ENCODE data around the gene RRBP1.

RRBP1 gene

DNA sequence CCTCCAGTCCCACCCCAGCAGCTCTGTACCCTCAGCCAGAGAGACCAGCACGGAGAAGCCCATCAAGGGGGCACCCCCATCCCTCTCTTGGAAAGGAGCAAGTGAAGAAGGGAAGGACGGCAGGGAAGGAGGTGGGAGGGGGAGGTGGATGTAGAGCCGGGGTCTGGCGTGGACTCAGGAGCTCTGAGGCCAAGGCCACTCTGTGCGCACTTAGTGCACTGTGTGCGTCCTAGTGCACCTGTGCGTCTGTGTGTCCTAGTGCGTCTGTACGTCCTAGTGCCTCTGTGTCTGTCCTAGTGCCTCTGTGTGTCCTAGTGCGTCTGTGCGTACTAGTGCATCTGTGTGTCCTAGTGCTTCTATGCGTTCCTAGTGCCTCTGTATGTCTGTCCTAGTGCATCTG is 58.0 kb downstream of the RRBP1 start:
- Histone ChIP-seq H3K4me3 (replicated peaks; ENCODE audit: insufficient read depth, low read length) (no peak overlapping the region), H3K27me3 (ENCODE audit: insufficient read depth, poor library complexity, severe bottlenecking) (no peaks in the 10 kb centered on the region), H3K27ac (replicated peaks) (no peak overlapping the region)
- no peak for DNase-seq (ENCODE audit: low read depth in 1 of 2, low spot score in 1 of 2)
- no peak for TF ChIP-seq POLR2AphosphoS5 (IDR thresholded peaks at IDR 0.05; ENCODE audit: low read depth)

DNA sequence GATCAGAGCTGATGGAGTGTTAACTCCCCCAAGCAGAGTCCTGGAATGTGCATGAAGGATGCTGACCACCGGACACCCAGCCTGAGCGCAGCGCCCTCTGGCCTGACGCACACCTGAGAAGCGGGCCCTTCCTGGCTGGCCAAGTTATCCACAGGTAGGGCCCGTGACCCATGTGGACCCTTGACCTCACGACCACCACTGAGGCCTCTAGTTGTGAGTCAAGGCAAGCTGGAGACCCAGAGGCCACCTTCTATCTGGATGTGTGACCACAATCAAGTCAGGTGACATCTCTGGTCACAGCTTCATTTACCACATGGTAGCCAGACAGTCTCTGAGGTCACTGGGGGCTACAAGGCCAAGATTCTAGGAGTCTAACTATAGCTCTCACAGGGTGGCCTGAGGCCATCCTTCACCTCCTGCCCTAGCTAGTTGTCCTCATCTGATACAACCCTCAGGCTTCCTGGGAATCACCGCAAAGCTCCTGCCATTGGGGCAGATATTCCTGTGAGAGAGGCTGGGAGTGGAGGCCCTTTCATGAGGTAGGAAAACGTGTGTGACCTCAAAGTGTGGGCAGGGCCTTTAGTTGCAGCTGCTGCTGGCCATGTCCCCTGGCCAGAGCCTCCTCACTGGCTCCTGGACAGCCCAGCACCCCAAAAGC is 59.1 kb downstream of the RRBP1 start:
- Histone ChIP-seq H3K27me3 (ENCODE audit: insufficient read depth, poor library complexity, severe bottlenecking) (no peaks in the 10 kb centered on the region), H3K27ac (replicated peaks) (no peak overlapping the region), H3K4me3 (replicated peaks; ENCODE audit: insufficient read depth, low read length) (no peak overlapping the region)
- TF ChIP-seq, protein P1, sequence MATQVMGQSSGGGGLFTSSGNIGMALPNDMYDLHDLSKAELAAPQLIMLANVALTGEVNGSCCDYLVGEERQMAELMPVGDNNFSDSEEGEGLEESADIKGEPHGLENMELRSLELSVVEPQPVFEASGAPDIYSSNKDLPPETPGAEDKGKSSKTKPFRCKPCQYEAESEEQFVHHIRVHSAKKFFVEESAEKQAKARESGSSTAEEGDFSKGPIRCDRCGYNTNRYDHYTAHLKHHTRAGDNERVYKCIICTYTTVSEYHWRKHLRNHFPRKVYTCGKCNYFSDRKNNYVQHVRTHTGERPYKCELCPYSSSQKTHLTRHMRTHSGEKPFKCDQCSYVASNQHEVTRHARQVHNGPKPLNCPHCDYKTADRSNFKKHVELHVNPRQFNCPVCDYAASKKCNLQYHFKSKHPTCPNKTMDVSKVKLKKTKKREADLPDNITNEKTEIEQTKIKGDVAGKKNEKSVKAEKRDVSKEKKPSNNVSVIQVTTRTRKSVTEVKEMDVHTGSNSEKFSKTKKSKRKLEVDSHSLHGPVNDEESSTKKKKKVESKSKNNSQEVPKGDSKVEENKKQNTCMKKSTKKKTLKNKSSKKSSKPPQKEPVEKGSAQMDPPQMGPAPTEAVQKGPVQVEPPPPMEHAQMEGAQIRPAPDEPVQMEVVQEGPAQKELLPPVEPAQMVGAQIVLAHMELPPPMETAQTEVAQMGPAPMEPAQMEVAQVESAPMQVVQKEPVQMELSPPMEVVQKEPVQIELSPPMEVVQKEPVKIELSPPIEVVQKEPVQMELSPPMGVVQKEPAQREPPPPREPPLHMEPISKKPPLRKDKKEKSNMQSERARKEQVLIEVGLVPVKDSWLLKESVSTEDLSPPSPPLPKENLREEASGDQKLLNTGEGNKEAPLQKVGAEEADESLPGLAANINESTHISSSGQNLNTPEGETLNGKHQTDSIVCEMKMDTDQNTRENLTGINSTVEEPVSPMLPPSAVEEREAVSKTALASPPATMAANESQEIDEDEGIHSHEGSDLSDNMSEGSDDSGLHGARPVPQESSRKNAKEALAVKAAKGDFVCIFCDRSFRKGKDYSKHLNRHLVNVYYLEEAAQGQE (IDR thresholded peaks at IDR 0.05; ENCODE audit: insufficient replicate concordance, low read depth) = no peak
- TF ChIP-seq POLR2AphosphoS5 (IDR thresholded peaks at IDR 0.05; ENCODE audit: low read depth) (no peak), GABPA (IDR thresholded peaks at IDR 0.05; ENCODE audit: low read depth) (no peak), SPI1 (IDR thresholded peaks at IDR 0.05; ENCODE audit: borderline replicate concordance, low read depth) (no peak)
- TF ChIP-seq, protein P2, sequence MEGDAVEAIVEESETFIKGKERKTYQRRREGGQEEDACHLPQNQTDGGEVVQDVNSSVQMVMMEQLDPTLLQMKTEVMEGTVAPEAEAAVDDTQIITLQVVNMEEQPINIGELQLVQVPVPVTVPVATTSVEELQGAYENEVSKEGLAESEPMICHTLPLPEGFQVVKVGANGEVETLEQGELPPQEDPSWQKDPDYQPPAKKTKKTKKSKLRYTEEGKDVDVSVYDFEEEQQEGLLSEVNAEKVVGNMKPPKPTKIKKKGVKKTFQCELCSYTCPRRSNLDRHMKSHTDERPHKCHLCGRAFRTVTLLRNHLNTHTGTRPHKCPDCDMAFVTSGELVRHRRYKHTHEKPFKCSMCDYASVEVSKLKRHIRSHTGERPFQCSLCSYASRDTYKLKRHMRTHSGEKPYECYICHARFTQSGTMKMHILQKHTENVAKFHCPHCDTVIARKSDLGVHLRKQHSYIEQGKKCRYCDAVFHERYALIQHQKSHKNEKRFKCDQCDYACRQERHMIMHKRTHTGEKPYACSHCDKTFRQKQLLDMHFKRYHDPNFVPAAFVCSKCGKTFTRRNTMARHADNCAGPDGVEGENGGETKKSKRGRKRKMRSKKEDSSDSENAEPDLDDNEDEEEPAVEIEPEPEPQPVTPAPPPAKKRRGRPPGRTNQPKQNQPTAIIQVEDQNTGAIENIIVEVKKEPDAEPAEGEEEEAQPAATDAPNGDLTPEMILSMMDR (IDR thresholded peaks at IDR 0.05; ENCODE audit: insufficient read depth, low read length) = no peak
- no peak for DNase-seq (ENCODE audit: low read depth in 1 of 2, low spot score in 1 of 2)

DNA sequence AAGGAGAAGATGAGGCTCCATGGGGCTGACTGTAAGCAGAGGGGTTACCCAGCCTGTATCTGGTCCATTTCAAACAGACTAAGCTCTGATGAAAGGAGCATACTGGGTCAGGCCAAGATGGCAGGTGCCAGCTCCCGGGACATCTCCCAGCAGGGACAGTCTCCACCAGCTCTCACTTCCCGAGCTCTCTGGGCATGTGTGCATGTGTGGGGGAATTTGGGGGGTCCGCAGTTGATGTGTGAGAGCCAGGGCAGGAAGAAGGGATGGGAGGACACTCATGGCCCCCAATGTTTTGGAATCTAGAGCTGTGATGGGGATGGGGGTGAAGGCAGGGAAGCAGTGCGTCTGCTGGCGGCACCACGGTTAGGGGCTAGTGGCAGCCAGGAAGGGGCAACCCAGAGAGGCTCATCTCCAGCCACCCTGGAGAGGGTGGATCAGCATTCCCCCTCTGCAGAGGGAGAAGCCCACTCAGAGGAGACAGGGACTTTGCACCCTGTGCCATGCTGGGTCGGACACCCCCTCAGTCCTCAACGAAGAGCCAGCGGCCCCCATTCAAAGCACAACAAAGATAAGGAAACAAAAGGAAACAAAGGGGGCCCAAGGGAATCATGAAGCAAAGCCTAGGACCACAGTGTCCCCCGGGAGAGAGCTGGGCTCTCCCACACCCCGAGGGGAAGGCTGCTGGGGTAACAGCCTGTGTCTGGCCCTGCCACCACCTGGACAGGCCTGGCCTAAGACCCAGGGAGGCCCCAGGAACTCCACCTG is 59.8 kb downstream of the RRBP1 start:
- TF ChIP-seq GABPA (IDR thresholded peaks at IDR 0.05; ENCODE audit: low read depth) = no peak
- TF ChIP-seq, protein P2 (IDR thresholded peaks at IDR 0.05; ENCODE audit: insufficient read depth, low read length) = no peak
- no peak for TF ChIP-seq POLR2AphosphoS5 (IDR thresholded peaks at IDR 0.05; ENCODE audit: low read depth)
- TF ChIP-seq, protein P1 (IDR thresholded peaks at IDR 0.05; ENCODE audit: insufficient replicate concordance, low read depth) = no peak
- TF ChIP-seq SPI1 (IDR thresholded peaks at IDR 0.05; ENCODE audit: borderline replicate concordance, low read depth) = no peak
- no peaks in the 10 kb centered on the region for H3K27me3 ChIP-seq (ENCODE audit: insufficient read depth, poor library complexity, severe bottlenecking)
- no peak overlapping the region for H3K27ac ChIP-seq (replicated peaks)
- no peak for DNase-seq (ENCODE audit: low read depth in 1 of 2, low spot score in 1 of 2)
- H3K4me3 ChIP-seq (replicated peaks; ENCODE audit: insufficient read depth, low read length) = no peak overlapping the region

DNA sequence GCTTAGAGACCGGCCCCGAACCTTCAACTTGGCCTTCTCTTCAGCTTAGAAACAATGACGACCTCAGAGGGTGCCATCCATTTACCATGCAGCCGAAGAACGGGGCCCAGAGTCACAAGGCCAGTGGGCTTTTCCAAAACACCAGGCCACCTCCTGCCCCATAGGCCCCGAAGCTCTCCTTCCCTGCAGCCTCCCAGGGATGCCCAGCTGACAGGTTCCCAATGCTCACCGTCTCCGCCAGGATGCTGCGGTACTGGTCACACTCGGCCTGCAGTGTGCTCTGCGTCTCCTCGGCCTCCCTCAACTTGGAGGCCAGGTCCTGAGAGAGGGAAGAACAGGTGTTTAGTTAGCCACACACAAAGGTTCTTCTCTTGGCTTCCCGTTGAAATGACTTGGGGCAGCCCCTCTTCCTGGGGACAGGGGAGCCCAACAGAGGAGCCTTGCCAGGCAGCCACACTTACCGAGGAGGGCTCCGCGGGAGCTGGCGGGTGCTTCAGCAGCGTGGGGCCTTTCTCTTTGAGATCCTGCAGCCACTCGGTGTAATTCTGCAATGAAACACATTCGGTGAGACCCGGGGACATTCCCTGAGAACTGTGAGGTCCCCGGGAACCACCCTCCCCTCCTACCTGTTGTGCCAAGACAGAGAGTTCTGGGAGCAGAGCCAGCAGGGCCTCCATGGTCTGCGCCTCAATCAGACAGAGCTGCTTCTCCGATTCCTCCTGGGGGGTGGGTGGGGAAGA is 60.6 kb downstream of the RRBP1 start:
- no peak overlapping the region for H3K4me3 ChIP-seq (replicated peaks; ENCODE audit: insufficient read depth, low read length)
- DNase-seq (ENCODE audit: low read depth in 1 of 2, low spot score in 1 of 2) = no peak
- TF ChIP-seq, protein P2 (IDR thresholded peaks at IDR 0.05; ENCODE audit: insufficient read depth, low read length) = no peak
- TF ChIP-seq POLR2AphosphoS5 (IDR thresholded peaks at IDR 0.05; ENCODE audit: low read depth) (no peak), GABPA (IDR thresholded peaks at IDR 0.05; ENCODE audit: low read depth) (no peak), SPI1 (IDR thresholded peaks at IDR 0.05; ENCODE audit: borderline replicate concordance, low read depth) (no peak)
- TF ChIP-seq, protein P1 (IDR thresholded peaks at IDR 0.05; ENCODE audit: insufficient replicate concordance, low read depth) = no peak
- no peak overlapping the region for H3K27ac ChIP-seq (replicated peaks)
- H3K27me3 ChIP-seq (ENCODE audit: insufficient read depth, poor library complexity, severe bottlenecking) = no peaks in the 10 kb centered on the region

All from HL-60 (cell line).